ENCODE data around the gene CTNNA2.

The CTNNA2 gene

DNA sequence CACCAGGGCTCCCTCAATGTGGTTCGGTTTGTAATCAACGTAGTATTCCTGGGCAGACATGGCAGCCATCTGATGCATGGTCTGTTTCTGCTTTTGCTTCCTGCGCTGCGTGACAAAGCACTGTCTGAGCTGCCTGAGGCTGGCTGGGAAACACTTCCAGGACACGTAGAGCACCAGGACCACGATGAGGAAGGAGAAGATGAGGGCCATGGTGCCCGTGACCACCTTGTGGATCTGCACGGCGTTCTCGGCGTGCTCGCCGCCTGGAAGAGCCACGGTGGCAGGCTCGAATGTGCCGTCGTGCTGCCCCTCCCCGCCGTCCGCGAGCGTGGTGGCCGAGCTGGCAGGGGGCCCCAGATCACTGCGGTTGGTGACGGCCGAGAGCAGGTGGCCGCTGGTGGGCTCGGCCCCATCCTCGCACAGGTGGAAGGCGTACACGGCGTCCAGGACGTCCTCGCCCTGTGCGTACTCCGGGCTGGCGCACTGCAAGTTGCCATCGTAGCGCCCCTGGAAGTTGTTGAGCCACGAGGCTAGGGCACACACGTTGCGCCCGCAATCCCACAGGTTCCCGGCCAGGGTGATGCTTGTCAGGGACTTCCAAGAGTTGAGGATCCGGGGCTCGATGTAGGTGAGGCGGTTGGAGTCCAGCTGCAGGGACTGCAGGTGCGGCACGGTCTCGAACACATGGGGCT is 789.6 kb downstream of the CTNNA2 start:
- no peak for DNase-seq

GRCh38 chr2:80303006-80303908 is 790.4 kb downstream of the CTNNA2 start:
- DNase-seq = no peak

- no peak for DNase-seq
Observed at GRCh38 chr2:80303909-80304837, 791.3 kb downstream of the CTNNA2 start, which contains the start of gene LRRTM1. Gene LRRTM1, minus strand, starts transcription at chr2:80304752. Its CDS starts 933 bp downstream, at chr2:80303819.

- DNase-seq = no peak
Observed at GRCh38 chr2:80311304-80311703, 798.5 kb downstream of the CTNNA2 start.

DNA sequence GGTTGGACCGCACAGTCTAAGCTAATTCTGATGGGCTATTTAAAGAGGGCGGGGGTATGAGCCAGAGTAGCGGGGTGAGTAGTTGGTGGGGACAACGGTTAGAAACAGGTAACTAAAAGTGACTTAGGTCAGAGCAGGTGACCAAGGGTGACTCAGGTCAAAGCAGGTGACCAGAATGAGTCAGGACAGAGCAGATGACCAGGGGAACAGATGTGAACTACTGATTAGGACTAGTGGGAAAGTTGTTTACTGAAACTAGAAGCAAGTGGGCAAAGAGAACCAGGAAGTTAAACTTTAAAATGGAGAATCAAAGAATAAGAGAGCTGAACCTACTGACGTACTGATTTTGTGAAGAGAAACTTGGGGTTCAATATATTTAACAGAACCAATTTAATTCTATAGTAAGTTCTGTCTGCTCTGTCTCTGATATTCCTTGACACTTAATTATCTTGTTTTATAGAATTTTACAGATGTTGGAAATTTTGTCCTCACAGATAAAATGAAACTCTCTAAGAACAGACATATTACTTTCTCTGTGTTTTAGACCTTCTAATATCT is 799.5 kb downstream of the CTNNA2 start:
- DNase-seq = no peak

GRCh38 chr2:80322311-80322920 is 809.6 kb downstream of the CTNNA2 start:
- no peak for DNase-seq

- DNase-seq = no peak
Observed at GRCh38 chr2:80322958-80323357, 810.1 kb downstream of the CTNNA2 start.

- no peak for DNase-seq
Observed at GRCh38 chr2:80323610-80324009, 810.8 kb downstream of the CTNNA2 start.

DNA sequence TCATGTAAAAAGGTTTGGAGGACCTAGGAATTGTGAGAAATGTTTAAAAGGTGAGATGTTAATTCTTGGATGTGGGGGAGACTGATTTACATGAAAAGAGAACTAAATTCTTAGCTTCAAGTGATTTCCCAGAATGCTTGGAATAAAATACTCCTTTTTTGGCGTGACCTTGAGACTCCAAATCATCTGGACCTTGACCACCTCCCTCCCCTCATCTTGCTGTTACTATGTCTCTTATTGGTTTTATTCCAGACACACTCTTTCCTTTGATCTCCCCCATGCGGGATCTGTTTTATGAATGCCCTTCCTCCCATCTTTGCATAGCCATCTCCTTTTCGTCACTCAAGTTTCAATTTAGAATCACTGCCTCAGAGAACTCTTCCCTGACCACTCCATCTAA is 811.7 kb downstream of the CTNNA2 start:
- no peak for DNase-seq

- DNase-seq = no peak
Observed at GRCh38 chr2:80326214-80326613, 813.4 kb downstream of the CTNNA2 start.

GRCh38 chr2:80326861-80327260 is 814.0 kb downstream of the CTNNA2 start:
- no peak for DNase-seq

GRCh38 chr2:80328159-80328571 is 815.3 kb downstream of the CTNNA2 start:
- no peak for DNase-seq

- DNase-seq = no peak
Observed at GRCh38 chr2:80329491-80329890, 816.6 kb downstream of the CTNNA2 start.

GRCh38 chr2:80330527-80331450 is 817.9 kb downstream of the CTNNA2 start:
- no peak for DNase-seq

DNA sequence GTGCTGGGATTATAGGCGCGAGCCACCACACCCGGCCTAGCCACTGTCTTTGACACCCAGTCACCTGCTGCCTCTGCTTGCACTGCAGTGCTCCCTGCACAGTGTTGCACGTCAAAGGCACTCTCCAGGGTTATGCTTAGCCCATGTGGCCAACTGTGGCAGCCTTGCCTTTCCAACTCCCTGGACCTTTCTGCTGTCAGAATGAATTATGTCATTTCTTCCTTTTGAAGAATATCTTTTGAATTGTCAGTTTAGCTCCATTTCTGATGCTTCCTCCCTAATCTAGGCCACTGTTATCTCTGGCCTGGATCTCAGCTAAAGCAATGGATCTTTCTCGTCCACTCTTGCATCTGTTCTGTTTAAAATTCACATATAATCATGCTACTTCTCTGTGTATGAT is 821.0 kb downstream of the CTNNA2 start:
- no peak for DNase-seq

GRCh38 chr2:80335411-80335810 is 822.6 kb downstream of the CTNNA2 start:
- no peak for DNase-seq

DNA sequence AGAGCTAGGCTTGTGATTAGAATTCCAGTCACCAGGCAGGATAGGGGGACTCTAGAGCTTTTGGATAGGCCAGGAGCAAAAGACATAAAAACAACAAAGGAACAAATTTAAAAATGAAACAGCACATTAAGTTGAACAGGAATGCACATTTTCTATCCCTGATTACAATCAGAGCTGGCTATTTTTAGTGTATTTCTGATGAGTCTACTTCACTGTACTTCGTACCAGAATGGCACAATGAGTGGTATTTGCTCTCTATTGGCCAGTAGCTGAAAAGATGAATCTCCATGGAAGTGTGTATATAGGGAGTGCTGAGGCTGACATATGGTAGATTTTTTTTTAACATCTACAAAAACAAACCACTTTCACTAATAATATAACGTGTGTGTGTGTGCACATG is 825.9 kb downstream of the CTNNA2 start:
- DNase-seq = no peak

DNA sequence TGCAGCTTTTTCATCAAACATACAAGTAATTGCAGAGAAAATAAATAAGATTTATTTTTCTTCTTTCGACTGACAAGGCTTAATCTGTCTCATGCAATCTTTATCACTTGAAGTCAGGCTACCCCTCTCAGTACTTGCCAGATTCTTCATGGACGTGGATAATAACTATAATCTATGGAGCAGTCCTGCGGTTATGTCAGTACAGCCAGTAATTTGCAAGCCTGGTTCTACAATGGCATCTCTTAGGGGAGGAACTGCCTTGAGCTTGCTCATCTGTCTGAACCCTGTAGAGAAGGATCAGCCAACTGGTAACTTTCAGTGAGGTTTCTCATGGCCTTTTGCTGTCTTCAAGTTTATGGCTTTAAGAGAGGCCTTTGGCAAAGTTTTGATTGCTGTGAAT is 827.2 kb downstream of the CTNNA2 start:
- DNase-seq = no peak

GRCh38 chr2:80348078-80348477 is 835.2 kb downstream of the CTNNA2 start:
- DNase-seq = no peak

- no peak for DNase-seq
Observed at GRCh38 chr2:80348953-80349352, 836.1 kb downstream of the CTNNA2 start.

DNA sequence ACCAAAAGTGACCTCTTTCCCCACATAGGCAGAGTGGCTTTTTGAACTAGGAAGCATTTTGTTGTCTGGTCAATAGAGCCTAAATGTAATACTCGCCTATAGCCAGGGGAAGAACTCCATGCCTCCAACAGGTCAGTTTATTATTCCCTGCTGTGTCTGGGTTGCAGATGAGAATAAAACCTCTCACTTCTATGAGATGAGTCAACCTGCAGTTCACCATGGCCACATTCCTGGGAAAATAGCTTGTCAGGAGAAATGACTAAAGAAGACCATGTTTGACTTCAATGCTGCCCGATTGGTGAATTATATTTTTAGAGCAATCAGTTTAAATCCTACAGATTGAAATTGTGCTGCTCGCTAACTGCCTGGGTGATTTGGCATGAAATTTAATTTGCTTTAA is 838.4 kb downstream of the CTNNA2 start:
- no peak for DNase-seq

All from NCI-H146 (cell line).